CD4-positive, alpha-beta T cell (primary cell): ENCODE data around the gene PTPRD. TPM values are rescaled to one million over a fixed set of nuclear protein-coding genes. Genes with fewer than 3 reads are reported as not detected.

Source experiments
- ATAC-seq: fragments of 200-7000 bp; cut with Tn5 transposase; one replicate; pipeline ENCODE4 v1.10.0; 2022; ENCODE audit warnings: mild to moderate bottlenecking; ENCODE audit not compliant: poor library complexity
- CTCF ChIA-PET: fragments of 350-600 bp; sonication (Branson Sonifier 250); formaldehyde crosslinking; loops from one replicate; lab custom pipeline; 2021; ENCODE audit warnings: antibody characterized with exemption, inconsistent platforms; lab: Charles Lee
- POLR2A ChIA-PET: fragments of 350-600 bp; sonication (Branson Sonifier 250); formaldehyde crosslinking; loops from one replicate; lab custom pipeline; 2021; ENCODE audit warnings: antibody characterized with exemption, inconsistent platforms; lab: Charles Lee
- DNase-seq, 14 experiments: peaks; one replicate each; pipeline ENCODE4 v3.0.0-alpha.2; 2013 to 2020; ENCODE audit warnings: mixed read lengths in 2 of 14
- H3K27ac ChIP-seq, 2 donors: one replicate each; pipeline versions ENCODE4 v1.5.1 to v1.7.0; 2013; ENCODE audit warnings: low read length in 2 of 2, low read depth in 1 of 2, mild to moderate bottlenecking in 1 of 2
- H3K27me3 ChIP-seq, 2 experiments: 1 replicate in 1 of 2; 2 replicates in 1 of 2; pipeline versions ENCODE4 v1.6.1 to v1.7.0; 2013; ENCODE audit warnings: low read length in 2 of 2, control low read depth in 1 of 2, mild to moderate bottlenecking in 1 of 2, moderate library complexity in 1 of 2; ENCODE audit not compliant: insufficient read depth in 2 of 2, control insufficient read depth in 1 of 2
- H3K36me3 ChIP-seq: one replicate; pipeline ENCODE4 v1.6.1; 2013; ENCODE audit warnings: low read length, control low read depth; ENCODE audit not compliant: insufficient read depth
- H3K4me1 ChIP-seq: one replicate; pipeline ENCODE4 v1.6.1; 2013; ENCODE audit warnings: low read length, control low read depth; ENCODE audit not compliant: insufficient read depth
- H3K4me3 ChIP-seq: one replicate; pipeline ENCODE4 v1.5.1; 2013; ENCODE audit warnings: mild to moderate bottlenecking, low read length, moderate library complexity
- H3K9me3 ChIP-seq, 2 experiments: 1 replicate in 1 of 2; 2 replicates in 1 of 2; pipeline versions ENCODE4 v1.6.1 to v1.7.0; 2013; ENCODE audit warnings: low read length in 2 of 2, mild to moderate bottlenecking in 2 of 2, control low read depth in 1 of 2, moderate library complexity in 1 of 2; ENCODE audit not compliant: control insufficient read depth in 1 of 2, insufficient read depth in 1 of 2
- H3K27ac Mint-ChIP-seq: one replicate; pipeline ENCODE4 v1.8.0; 2020; ENCODE audit warnings: mixed read lengths
- H3K27me3 Mint-ChIP-seq: one replicate; pipeline ENCODE4 v1.8.0; 2021; ENCODE audit warnings: mixed read lengths
- H3K36me3 Mint-ChIP-seq: one replicate; pipeline ENCODE4 v1.8.0; 2021; ENCODE audit warnings: low read depth, mixed read lengths
- H3K4me1 Mint-ChIP-seq: one replicate; pipeline ENCODE4 v1.8.0; 2021; ENCODE audit warnings: low read depth, mixed read lengths
- H3K4me3 Mint-ChIP-seq: one replicate; pipeline ENCODE4 v1.8.0; 2020; ENCODE audit warnings: mild to moderate bottlenecking, mixed read lengths
- H3K9me3 Mint-ChIP-seq: one replicate; pipeline ENCODE4 v1.8.0; 2020; ENCODE audit warnings: mixed read lengths
- CTCF ChIP-seq: fragments of 200-600 bp; IDR thresholded peaks from one replicate; pipeline ENCODE4 v1.8.0; 2022; ENCODE audit warnings: antibody characterized with exemption, mild to moderate bottlenecking
- intact Hi-C, 2 experiments: fragments of 100-400 bp; cut with DNase I in 1 of 2; cut with micrococcal nuclease in 1 of 2; formaldehyde crosslinking; loops; one replicate each; pipeline versions ENCODE4 v1.15.1 to v1.9.0; 2023 to 2025; cut with DNase I, micrococcal nuclease
- total RNA-seq, 174 experiments: library from RNA in 2 of 174; stranded (reverse) in 2 of 174; gene quantifications; one replicate each; pipeline ENCODE4 v1.2.3 and lab custom pipeline; 2021 to 2026

The PTPRD gene
- total RNA-seq, 2 experiments from 2014 or later = not detected

GRCh38 chr9:10586407-10586806 lies 26.4 kb downstream of the PTPRD start:
- no peak for TF ChIP-seq CTCF
- DNase-seq (no peak), ATAC-seq (no peak)
- no peaks in the 10 kb centered on the region for H3K36me3 Mint-ChIP-seq
- no peaks in the 10 kb centered on the region for H3K4me1 ChIP-seq
- H3K4me3 Mint-ChIP-seq = no peak overlapping the region
- no peaks in the 10 kb centered on the region for H3K27me3 Mint-ChIP-seq
- no peak overlapping the region for H3K4me3 ChIP-seq
- ChIA-PET POLR2A (no interaction called here), CTCF (no interaction called here)
- no peaks in the 10 kb centered on the region for H3K27me3 ChIP-seq
- no peak overlapping the region for H3K27ac Mint-ChIP-seq
- peaks cover 5 to 8% of the 10 kb centered on the region in 2 experiments for H3K9me3 ChIP-seq
- intact Hi-C loops = no loop called here
- H3K4me1 Mint-ChIP-seq = no peaks in the 10 kb centered on the region
- H3K9me3 Mint-ChIP-seq = peaks cover 27% of the 10 kb centered on the region
- H3K36me3 ChIP-seq = no peaks in the 10 kb centered on the region
- no peak overlapping the region for H3K27ac ChIP-seq

DNA sequence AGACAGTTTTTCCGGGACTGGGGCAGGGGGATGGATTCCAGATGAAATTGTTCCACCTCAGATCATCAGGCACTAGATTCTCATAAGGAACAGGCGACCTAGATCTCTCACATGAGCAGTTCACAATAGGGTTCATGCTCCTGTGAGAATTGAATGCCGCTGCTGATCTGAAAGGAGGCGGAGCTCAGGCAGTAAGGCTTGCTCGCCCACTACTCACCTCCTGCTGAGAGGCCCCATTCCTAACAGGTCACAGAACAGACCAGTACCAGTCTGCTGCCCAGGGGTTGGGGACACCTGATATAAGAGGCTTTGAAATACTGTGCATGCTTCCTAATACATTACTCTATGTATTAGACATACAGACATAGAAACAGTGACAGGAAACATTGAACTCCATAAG lies 41.1 kb downstream of the PTPRD start:
- Mint-ChIP-seq H3K36me3 (no peaks in the 10 kb centered on the region), H3K27ac (no peak overlapping the region), H3K4me1 (no peaks in the 10 kb centered on the region), H3K9me3 (peaks cover 2% of the 10 kb centered on the region), H3K27me3 (no peaks in the 10 kb centered on the region), H3K4me3 (no peak overlapping the region)
- TF ChIP-seq CTCF = no peak
- no peak for DNase-seq
- H3K4me3 ChIP-seq = no peak overlapping the region
- ChIA-PET CTCF (no interaction called here), POLR2A (no interaction called here)
- H3K27me3 ChIP-seq = no peaks in the 10 kb centered on the region
- no peaks in the 10 kb centered on the region for H3K4me1 ChIP-seq
- ATAC-seq = no peak
- H3K9me3 ChIP-seq = peaks cover 0 to 8% of the 10 kb centered on the region in 2 experiments
- intact Hi-C loops = loop anchor here in 1 of 2 experiments (10.0 kb wide), 1 partner anchor 57 kb away; no protein-coding TSS in a partner anchor
- H3K27ac ChIP-seq = no peak overlapping the region
- no peaks in the 10 kb centered on the region for H3K36me3 ChIP-seq

DNA sequence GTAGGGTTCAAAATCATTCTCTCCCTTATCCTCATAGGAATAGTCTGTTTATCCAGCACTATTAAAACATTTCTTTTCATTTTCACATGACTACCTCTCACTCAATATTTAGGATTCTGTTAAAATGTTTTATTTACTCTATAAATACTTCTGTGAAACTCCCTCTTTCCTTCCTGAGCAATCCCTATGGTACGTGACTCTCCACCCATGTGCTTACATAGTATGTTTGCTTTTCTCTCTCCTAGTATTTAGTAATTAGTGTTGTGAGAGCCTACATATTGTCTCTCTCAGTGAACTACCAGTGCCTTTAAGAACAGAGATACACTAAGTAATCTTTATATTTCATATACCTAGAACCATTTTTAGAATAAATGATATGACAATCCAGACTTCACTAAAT lies 46.0 kb downstream of the PTPRD start:
- H3K9me3 Mint-ChIP-seq = peaks cover 8% of the 10 kb centered on the region

More for the DNA sequence above, 46.0 kb downstream of the PTPRD start:
- H3K36me3 Mint-ChIP-seq = no peaks in the 10 kb centered on the region
- no peaks in the 10 kb centered on the region for H3K27me3 Mint-ChIP-seq
- intact Hi-C loops = no loop called here
- CTCF ChIA-PET = no interaction called here
- POLR2A ChIA-PET = no interaction called here
- Histone ChIP-seq H3K4me3 (no peak overlapping the region), H3K9me3 (peaks cover 0 to 8% of the 10 kb centered on the region in 2 experiments), H3K36me3 (no peaks in the 10 kb centered on the region), H3K27ac (no peak overlapping the region), H3K4me1 (no peaks in the 10 kb centered on the region), H3K27me3 (no peaks in the 10 kb centered on the region)
- no peak overlapping the region for H3K27ac Mint-ChIP-seq
- ATAC-seq = no peak
- H3K4me1 Mint-ChIP-seq = no peaks in the 10 kb centered on the region
- no peak for TF ChIP-seq CTCF
- no peak overlapping the region for H3K4me3 Mint-ChIP-seq
- DNase-seq = no peak
